ENCODE results near the gene PUS10.

PUS10 gene

GRCh38 chr2:61006486-61007105 is 11.5 kb downstream of the PUS10 start:
- Histone ChIP-seq H3K18ac (ENCODE audit: low read length) (no peak overlapping the region), H3K79me1 (ENCODE audit: low read length) (no peaks in the 10 kb centered on the region), H3K27ac (ENCODE audit: low read depth, low read length) (no peak overlapping the region), H3K4me1 (ENCODE audit: control insufficient read depth in 1 of 2, insufficient read depth in 2 of 2, low read length in 2 of 2) (no peaks in the 10 kb centered on the region), H2AK5ac (ENCODE audit: low read length) (no peak overlapping the region), H2BK12ac (ENCODE audit: low read length) (no peak overlapping the region), H2BK5ac (ENCODE audit: low read depth, low read length, poor library complexity) (no peak overlapping the region), H4K12ac (ENCODE audit: low read depth, low read length) (no peak overlapping the region), H3K4me3 (ENCODE audit: low read depth, low read length) (no peak overlapping the region), H3K14ac (ENCODE audit: low read length) (no peak overlapping the region), H3K27me3 (ENCODE audit: insufficient read depth, low read length) (no peaks in the 10 kb centered on the region), H3K23ac (ENCODE audit: low read length) (no peak overlapping the region), H3K9ac (ENCODE audit: low read length) (no peak overlapping the region), H3K36me3 (ENCODE audit: control insufficient read depth in 1 of 2, insufficient read depth in 2 of 2, low read length in 2 of 2) (peaks cover 0 to 3% of the 10 kb centered on the region in 2 experiments), H4K8ac (ENCODE audit: low read depth, low read length) (no peak overlapping the region), H3K4ac (ENCODE audit: low read depth, low read length) (no peak overlapping the region), H2BK120ac (ENCODE audit: insufficient read depth, low read length, poor library complexity) (no peak overlapping the region), H3K4me2 (ENCODE audit: low read length) (no peak overlapping the region), H3K79me2 (ENCODE audit: control insufficient read depth, insufficient read depth, low read length, poor library complexity) (no peaks in the 10 kb centered on the region), H4K91ac (ENCODE audit: low read depth, low read length) (no peak overlapping the region), H3K9me3 (ENCODE audit: insufficient read depth, low read depth, low read length) (no peaks in the 10 kb centered on the region), H2AFZ (ENCODE audit: insufficient read depth, low read length, poor library complexity) (no peak overlapping the region)
- DNase-seq, result peak; percentile 68 to 90

DNA sequence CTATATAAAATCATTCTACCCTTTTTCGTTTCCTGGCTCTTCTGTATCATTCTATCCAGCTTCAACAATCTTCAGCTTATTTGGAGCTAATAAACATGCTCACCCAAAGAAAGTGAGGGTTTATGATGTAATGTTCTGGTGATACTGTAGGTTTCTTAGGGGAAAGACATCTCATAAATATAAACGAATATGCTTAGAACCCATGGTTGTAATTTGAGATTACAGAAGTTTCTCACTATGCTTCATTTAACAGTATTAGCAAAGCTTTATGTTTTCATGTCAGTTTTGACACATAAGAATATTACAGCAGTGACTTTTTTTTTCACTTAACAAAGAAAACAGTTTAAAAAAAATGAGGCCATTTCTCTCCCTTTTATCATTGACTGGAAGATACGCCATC is 12.3 kb downstream of the PUS10 start:
- Histone ChIP-seq H3K4me3 (ENCODE audit: low read depth, low read length) (no peak overlapping the region), H2AK5ac (ENCODE audit: low read length) (no peak overlapping the region), H2BK5ac (ENCODE audit: low read depth, low read length, poor library complexity) (no peak overlapping the region), H3K79me1 (ENCODE audit: low read length) (no peaks in the 10 kb centered on the region), H3K9ac (ENCODE audit: low read length) (no peak overlapping the region), H2BK120ac (ENCODE audit: insufficient read depth, low read length, poor library complexity) (no peak overlapping the region), H2BK12ac (ENCODE audit: low read length) (no peak overlapping the region), H3K36me3 (ENCODE audit: control insufficient read depth in 1 of 2, insufficient read depth in 2 of 2, low read length in 2 of 2) (peaks cover 0 to 3% of the 10 kb centered on the region in 2 experiments), H3K4me1 (ENCODE audit: control insufficient read depth in 1 of 2, insufficient read depth in 2 of 2, low read length in 2 of 2) (no peaks in the 10 kb centered on the region), H2AFZ (ENCODE audit: insufficient read depth, low read length, poor library complexity) (no peak overlapping the region), H4K12ac (ENCODE audit: low read depth, low read length) (no peak overlapping the region), H3K18ac (ENCODE audit: low read length) (no peak overlapping the region), H3K79me2 (ENCODE audit: control insufficient read depth, insufficient read depth, low read length, poor library complexity) (no peaks in the 10 kb centered on the region), H3K4ac (ENCODE audit: low read depth, low read length) (no peak overlapping the region), H3K27ac (ENCODE audit: low read depth, low read length) (no peak overlapping the region), H4K91ac (ENCODE audit: low read depth, low read length) (no peak overlapping the region), H3K4me2 (ENCODE audit: low read length) (no peak overlapping the region), H4K8ac (ENCODE audit: low read depth, low read length) (no peak overlapping the region), H3K9me3 (ENCODE audit: insufficient read depth, low read depth, low read length) (no peaks in the 10 kb centered on the region), H3K23ac (ENCODE audit: low read length) (no peak overlapping the region), H3K14ac (ENCODE audit: low read length) (no peak overlapping the region), H3K27me3 (ENCODE audit: insufficient read depth, low read length) (no peaks in the 10 kb centered on the region)
- DNase-seq, result no peak
- no CpG with 5 or more reads among the region's 3 CpGs for WGBS (ENCODE audit: extremely low coverage, insufficient coverage, insufficient read length)

- no peaks in the 10 kb centered on the region for H3K36me3 ChIP-seq (ENCODE audit: control insufficient read depth in 1 of 2, insufficient read depth in 2 of 2, low read length in 2 of 2)
- H2AFZ ChIP-seq (ENCODE audit: insufficient read depth, low read length, poor library complexity), result no peak overlapping the region
- H4K12ac ChIP-seq (ENCODE audit: low read depth, low read length), result no peak overlapping the region
- no peaks in the 10 kb centered on the region for H3K9me3 ChIP-seq (ENCODE audit: insufficient read depth, low read depth, low read length)
- H3K18ac ChIP-seq (ENCODE audit: low read length), result no peak overlapping the region
- peak in 1 of 2 donors; percentile 84 for DNase-seq
- no peak overlapping the region for H3K4me2 ChIP-seq (ENCODE audit: low read length)
- no peak overlapping the region for H2BK12ac ChIP-seq (ENCODE audit: low read length)
- H4K8ac ChIP-seq (ENCODE audit: low read depth, low read length), result no peak overlapping the region
- H3K4me1 ChIP-seq (ENCODE audit: control insufficient read depth in 1 of 2, insufficient read depth in 2 of 2, low read length in 2 of 2), result no peaks in the 10 kb centered on the region
- no peak overlapping the region for H3K4me3 ChIP-seq (ENCODE audit: low read depth, low read length)
- H2BK120ac ChIP-seq (ENCODE audit: insufficient read depth, low read length, poor library complexity), result no peak overlapping the region
- no peak overlapping the region for H3K4ac ChIP-seq (ENCODE audit: low read depth, low read length)
- no peak overlapping the region for H3K9ac ChIP-seq (ENCODE audit: low read length)
- no peak overlapping the region for H2BK5ac ChIP-seq (ENCODE audit: low read depth, low read length, poor library complexity)
- H3K27me3 ChIP-seq (ENCODE audit: insufficient read depth, low read length), result no peaks in the 10 kb centered on the region
- H3K27ac ChIP-seq (ENCODE audit: low read depth, low read length), result no peak overlapping the region
- no peak overlapping the region for H3K14ac ChIP-seq (ENCODE audit: low read length)
- H3K79me1 ChIP-seq (ENCODE audit: low read length), result no peaks in the 10 kb centered on the region
- no CpG with 5 or more reads among the region's 4 CpGs for WGBS (ENCODE audit: extremely low coverage, insufficient coverage, insufficient read length)
- no peak overlapping the region for H2AK5ac ChIP-seq (ENCODE audit: low read length)
- no peaks in the 10 kb centered on the region for H3K79me2 ChIP-seq (ENCODE audit: control insufficient read depth, insufficient read depth, low read length, poor library complexity)
- no peak overlapping the region for H4K91ac ChIP-seq (ENCODE audit: low read depth, low read length)
- H3K23ac ChIP-seq (ENCODE audit: low read length), result no peak overlapping the region
These were observed 19.2 kb downstream of the PUS10 start for GRCh38 chr2:60998628-60999545.

DNA sequence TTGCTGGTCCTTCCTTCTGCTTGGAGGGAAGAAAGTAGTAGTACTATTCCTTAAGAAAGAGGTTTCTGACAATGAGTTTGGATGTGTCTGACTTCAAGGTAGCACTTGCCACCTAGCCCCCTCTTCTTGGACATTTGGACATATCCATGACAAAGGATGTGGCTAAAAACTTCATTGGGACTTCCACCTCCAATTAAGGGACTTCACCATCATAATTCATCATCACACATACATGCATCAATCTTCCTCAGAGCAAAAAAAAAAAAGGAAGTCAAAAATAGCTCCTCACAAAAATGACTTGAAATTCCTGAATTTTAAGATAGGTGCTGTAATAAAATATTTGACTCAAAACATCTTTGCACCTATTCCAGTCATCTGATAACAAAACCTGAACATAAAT is 23.9 kb downstream of the PUS10 start:
- H4K12ac ChIP-seq (ENCODE audit: low read depth, low read length), result no peak overlapping the region
- H3K36me3 ChIP-seq (ENCODE audit: control insufficient read depth in 1 of 2, insufficient read depth in 2 of 2, low read length in 2 of 2), result no peaks in the 10 kb centered on the region
- no peaks in the 10 kb centered on the region for H3K4me1 ChIP-seq (ENCODE audit: control insufficient read depth in 1 of 2, insufficient read depth in 2 of 2, low read length in 2 of 2)
- H4K91ac ChIP-seq (ENCODE audit: low read depth, low read length), result no peak overlapping the region
- no peak overlapping the region for H2AK5ac ChIP-seq (ENCODE audit: low read length)
- no peak overlapping the region for H3K4ac ChIP-seq (ENCODE audit: low read depth, low read length)
- no peak overlapping the region for H3K14ac ChIP-seq (ENCODE audit: low read length)
- H2BK5ac ChIP-seq (ENCODE audit: low read depth, low read length, poor library complexity), result no peak overlapping the region
- no peaks in the 10 kb centered on the region for H3K79me2 ChIP-seq (ENCODE audit: control insufficient read depth, insufficient read depth, low read length, poor library complexity)
- H3K9ac ChIP-seq (ENCODE audit: low read length), result no peak overlapping the region
- no peak overlapping the region for H4K8ac ChIP-seq (ENCODE audit: low read depth, low read length)
- no peak overlapping the region for H2AFZ ChIP-seq (ENCODE audit: insufficient read depth, low read length, poor library complexity)
- no peak overlapping the region for H3K18ac ChIP-seq (ENCODE audit: low read length)
- no peaks in the 10 kb centered on the region for H3K9me3 ChIP-seq (ENCODE audit: insufficient read depth, low read depth, low read length)
- no peak overlapping the region for H3K4me2 ChIP-seq (ENCODE audit: low read length)
- no peak overlapping the region for H2BK12ac ChIP-seq (ENCODE audit: low read length)
- no peak overlapping the region for H3K23ac ChIP-seq (ENCODE audit: low read length)
- H3K79me1 ChIP-seq (ENCODE audit: low read length), result no peaks in the 10 kb centered on the region
- no peak for DNase-seq
- H3K27ac ChIP-seq (ENCODE audit: low read depth, low read length), result no peak overlapping the region
- no peaks in the 10 kb centered on the region for H3K27me3 ChIP-seq (ENCODE audit: insufficient read depth, low read length)
- no peak overlapping the region for H3K4me3 ChIP-seq (ENCODE audit: low read depth, low read length)
- no peak overlapping the region for H2BK120ac ChIP-seq (ENCODE audit: insufficient read depth, low read length, poor library complexity)

Measured in trophoblast cell (in vitro differentiated cells and primary cell).